IPS DF 6.9 (cell line): ENCODE measurements around the gene B3GNT5.

Experiments used
- DNase-seq: peaks from one replicate; pipeline ENCODE4 v3.0.0-alpha.2; 2013; ENCODE audit warnings: low read depth, low spot score
- H3K27ac ChIP-seq: one replicate; pipeline ENCODE4 v1.5.1; 2013; ENCODE audit warnings: low read length, control low read depth
- H3K27me3 ChIP-seq: 2 replicates; pipeline ENCODE4 v1.6.1; 2013; ENCODE audit warnings: mild to moderate bottlenecking, low read length; ENCODE audit not compliant: control insufficient read depth, insufficient read depth
- H3K36me3 ChIP-seq: 2 replicates; pipeline ENCODE4 v1.6.1; 2013; ENCODE audit warnings: low read length; ENCODE audit not compliant: control insufficient read depth, insufficient read depth
- H3K4me1 ChIP-seq: 2 replicates; pipeline ENCODE4 v1.6.1; 2013; ENCODE audit warnings: low read length; ENCODE audit not compliant: control insufficient read depth, insufficient read depth
- H3K4me3 ChIP-seq: 2 replicates; pipeline ENCODE4 v1.5.1; 2013; ENCODE audit warnings: mild to moderate bottlenecking, low read length
- H3K9me3 ChIP-seq: 2 replicates; pipeline ENCODE4 v1.6.1; 2013; ENCODE audit warnings: low read length, inconsistent platforms; ENCODE audit not compliant: control insufficient read depth, insufficient read depth
- WGBS: extraction: QIAGEN DNeasy Blood & Tissue Kit; methylation state at CpG from one replicate; pipeline ENCODE4 v1.1.7; 2013; ENCODE audit warnings: mixed read lengths, missing lambda C conversion rate; ENCODE audit not compliant: insufficient read length, insufficient coverage; 5-methylcytosine and 5-hydroxymethylcytosine counted together

The B3GNT5 gene

DNA sequence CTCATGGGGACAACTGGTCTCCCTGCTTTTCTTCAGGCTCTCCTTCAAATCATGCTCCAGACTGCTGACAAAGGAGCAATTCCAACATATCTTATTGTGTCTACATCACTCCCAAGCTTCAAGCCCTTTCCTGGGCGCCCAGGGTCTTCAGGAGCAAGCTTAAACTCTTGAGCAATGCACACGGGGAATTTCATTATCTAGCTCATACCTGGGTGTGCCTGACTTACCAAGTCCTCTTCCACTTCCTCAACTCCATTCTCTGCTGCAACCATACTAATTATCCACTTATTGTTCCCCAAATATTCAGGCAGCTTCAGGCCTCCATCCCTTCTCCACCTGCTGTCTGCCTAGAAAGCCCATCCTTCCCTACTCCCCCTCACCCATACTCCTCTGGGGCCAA is 50.6 kb downstream of the B3GNT5 start:
- DNase-seq = no peak
- WGBS = no CpG with 5 or more reads among the region's 2 CpGs
- H3K27ac ChIP-seq = no peak overlapping the region
- no peaks in the 10 kb centered on the region for H3K36me3 ChIP-seq
- no peaks in the 10 kb centered on the region for H3K27me3 ChIP-seq
- no peaks in the 10 kb centered on the region for H3K9me3 ChIP-seq
- no peak overlapping the region for H3K4me3 ChIP-seq
- no peaks in the 10 kb centered on the region for H3K4me1 ChIP-seq

DNA sequence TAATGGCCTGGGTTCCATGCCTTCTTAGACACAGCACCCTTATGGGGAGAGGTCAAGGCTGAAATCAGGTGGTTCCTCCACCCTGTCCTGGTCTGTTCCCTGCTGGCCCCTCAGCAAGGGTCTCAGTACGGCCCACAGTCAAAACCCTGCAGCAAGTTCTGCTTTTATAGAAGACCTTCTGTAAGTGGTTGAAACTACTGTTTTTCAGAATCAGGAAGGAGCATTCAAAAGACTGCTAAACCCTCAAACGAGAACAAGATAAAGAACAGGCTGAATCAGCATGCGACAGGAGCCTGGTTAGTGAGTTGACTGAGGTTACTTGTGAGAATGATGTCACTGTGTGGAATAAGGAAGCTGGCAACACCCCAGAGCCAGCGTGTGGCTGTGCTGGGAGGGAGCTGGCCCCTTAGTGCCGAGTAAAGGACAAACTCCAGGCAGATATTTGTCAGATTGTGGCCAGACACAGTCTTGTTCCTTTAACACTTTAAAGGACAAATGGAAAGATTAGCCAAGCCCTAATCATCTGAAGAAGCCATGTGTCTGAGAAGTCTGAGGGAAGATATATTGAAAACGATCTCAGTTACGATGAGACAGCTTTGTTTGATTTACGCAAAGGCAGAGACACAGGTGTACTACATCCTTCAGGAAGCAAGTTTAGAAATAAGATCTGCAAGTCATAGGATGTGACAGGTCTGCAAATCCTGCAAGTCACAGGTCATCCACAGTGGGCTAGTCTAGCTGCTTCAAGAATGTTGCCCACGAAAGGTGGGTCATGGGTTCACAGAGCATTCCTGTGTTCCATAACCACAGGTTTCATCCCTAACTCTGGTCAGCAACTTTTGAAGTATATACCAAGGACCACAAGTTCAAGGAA is 54.0 kb downstream of the B3GNT5 start:
- H3K9me3 ChIP-seq = no peaks in the 10 kb centered on the region
- H3K36me3 ChIP-seq = no peaks in the 10 kb centered on the region; the same call in 1 of the 2 replicates
- no peak for DNase-seq
- no peak overlapping the region for H3K4me3 ChIP-seq
- H3K27me3 ChIP-seq = no peaks in the 10 kb centered on the region
- WGBS = no CpG with 5 or more reads among the region's 9 CpGs
- H3K4me1 ChIP-seq = no peaks in the 10 kb centered on the region
- H3K27ac ChIP-seq = no peak overlapping the region

DNA sequence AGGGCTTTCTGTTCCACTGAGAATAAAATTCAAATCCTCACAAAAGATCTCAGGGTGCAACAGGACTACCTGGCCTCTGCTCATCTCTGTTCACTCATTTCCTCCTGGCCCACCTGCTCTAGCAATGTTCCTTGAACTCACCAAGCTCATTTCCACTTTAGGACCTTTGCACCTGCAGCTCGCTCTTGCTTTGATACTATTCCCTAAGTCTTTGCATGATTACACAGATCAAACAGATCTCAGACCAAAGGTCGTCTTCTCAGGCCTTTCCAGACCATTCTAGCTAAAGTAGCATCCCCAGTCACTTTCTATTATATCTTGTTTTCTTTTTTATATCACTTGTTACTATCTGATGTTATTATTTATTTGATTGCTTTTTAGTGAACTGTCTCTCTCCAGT is 54.7 kb downstream of the B3GNT5 start:
- no peaks in the 10 kb centered on the region; the same call in 1 of the 2 replicates for H3K36me3 ChIP-seq
- no peak overlapping the region for H3K27ac ChIP-seq
- no peaks in the 10 kb centered on the region for H3K9me3 ChIP-seq
- no peak overlapping the region for H3K4me3 ChIP-seq
- no peak for DNase-seq
- H3K4me1 ChIP-seq = no peaks in the 10 kb centered on the region
- H3K27me3 ChIP-seq = no peaks in the 10 kb centered on the region
- no CpG with 5 or more reads among the region's 2 CpGs for WGBS

DNA sequence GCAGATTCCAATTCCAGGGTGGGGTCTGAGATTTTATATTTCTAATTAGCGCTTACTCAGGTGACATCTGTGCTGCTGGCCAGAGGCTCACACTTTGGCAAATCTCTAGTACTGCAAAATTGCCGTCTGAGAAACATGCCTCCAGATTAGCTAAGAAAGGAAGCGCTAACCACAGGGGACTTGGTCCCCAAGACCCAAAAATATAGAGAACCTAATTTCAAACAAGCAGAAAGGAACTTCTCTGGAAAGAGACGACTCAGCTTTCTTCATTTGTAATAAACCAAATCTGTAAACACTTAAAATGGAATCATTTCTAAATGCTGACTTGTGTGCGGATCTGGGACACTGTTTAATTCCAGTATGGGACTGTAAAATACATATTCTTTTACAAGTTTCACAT is 55.7 kb downstream of the B3GNT5 start:
- no peaks in the 10 kb centered on the region; the same call in 1 of the 2 replicates for H3K36me3 ChIP-seq
- no CpG with 5 or more reads among the region's 5 CpGs for WGBS
- no peak overlapping the region for H3K27ac ChIP-seq
- H3K9me3 ChIP-seq = no peaks in the 10 kb centered on the region
- H3K27me3 ChIP-seq = no peaks in the 10 kb centered on the region
- 0 out of 2 replicates have a peak, but pooled peaks cover under 1% of the 10 kb centered on the region for H3K4me1 ChIP-seq
- no peak overlapping the region for H3K4me3 ChIP-seq
- no peak for DNase-seq

DNA sequence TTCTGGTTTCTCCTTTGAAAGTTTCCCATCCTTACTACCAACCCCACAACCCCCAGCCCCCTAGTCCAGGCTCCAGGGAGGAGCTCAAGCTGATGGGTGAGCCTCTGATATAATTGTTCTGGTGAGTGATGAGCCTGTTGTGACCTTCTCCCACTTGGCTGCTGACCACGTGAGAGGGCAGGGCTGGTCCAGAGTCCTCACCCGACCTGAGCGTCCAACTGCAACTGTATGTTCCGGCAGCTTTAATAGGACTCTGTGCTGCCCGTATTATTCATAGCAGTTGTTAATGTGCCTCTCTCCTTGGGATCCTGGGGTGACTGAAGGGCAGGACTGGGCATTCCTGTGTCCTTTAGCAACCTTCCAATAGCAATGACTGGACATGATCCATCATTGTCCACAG is 56.2 kb downstream of the B3GNT5 start:
- Histone ChIP-seq H3K36me3 (no peaks in the 10 kb centered on the region; the same call in 1 of the 2 replicates), H3K27ac (no peak overlapping the region), H3K4me1 (0 out of 2 replicates have a peak, but pooled peaks cover 1% of the 10 kb centered on the region), H3K9me3 (no peaks in the 10 kb centered on the region), H3K4me3 (no peak overlapping the region), H3K27me3 (no peaks in the 10 kb centered on the region)
- DNase-seq = no peak
- WGBS = no CpG with 5 or more reads among the region's 5 CpGs

DNA sequence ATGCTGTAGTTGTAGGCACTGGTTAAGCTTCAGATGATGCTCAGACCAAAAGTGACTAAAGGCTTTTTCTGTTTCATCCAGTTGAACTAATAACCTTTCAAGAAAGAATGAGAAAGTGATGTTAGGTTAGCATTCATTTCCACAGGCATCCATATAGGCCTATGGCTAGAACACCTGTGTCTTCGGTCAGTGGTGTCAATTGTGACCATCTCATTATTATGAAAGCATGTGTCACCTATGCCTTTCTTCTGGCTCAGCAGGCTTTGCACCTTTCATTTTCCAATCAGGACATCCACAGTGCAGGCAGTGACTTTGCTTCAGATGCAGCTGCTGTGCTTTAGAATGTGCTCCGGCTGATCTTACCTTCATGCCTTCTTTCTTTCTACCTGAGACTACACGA is 57.9 kb downstream of the B3GNT5 start:
- no CpG with 5 or more reads among the region's 3 CpGs for WGBS
- Histone ChIP-seq H3K36me3 (no peaks in the 10 kb centered on the region; the same call in 1 of the 2 replicates), H3K9me3 (no peaks in the 10 kb centered on the region), H3K4me3 (no peak overlapping the region), H3K4me1 (0 out of 2 replicates have a peak, but pooled peaks cover 1% of the 10 kb centered on the region), H3K27me3 (no peaks in the 10 kb centered on the region), H3K27ac (no peak overlapping the region)
- no peak for DNase-seq

DNA sequence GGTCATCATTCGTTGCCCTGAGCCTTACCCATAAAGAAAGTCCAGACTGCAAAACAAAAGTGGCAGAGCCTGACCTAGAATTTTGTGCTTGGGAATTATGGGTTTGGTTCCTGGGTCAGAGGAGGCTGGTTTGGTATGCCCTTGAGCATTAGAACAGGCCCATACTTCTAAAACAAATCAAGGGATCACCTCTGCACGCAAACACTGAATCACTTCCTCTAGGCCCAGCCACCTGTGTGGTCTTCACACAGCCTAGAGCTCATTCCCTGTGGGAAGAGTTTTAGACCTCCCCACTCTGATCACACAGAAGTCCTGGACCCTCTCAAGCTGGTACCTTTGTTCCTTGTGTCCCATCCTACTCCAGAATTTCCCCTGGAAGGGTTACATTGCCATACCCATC is 59.4 kb downstream of the B3GNT5 start:
- H3K27ac ChIP-seq = no peak overlapping the region
- WGBS = no CpG with 5 or more reads among the region's 2 CpGs
- 0 out of 2 replicates have a peak, but pooled peaks cover 1% of the 10 kb centered on the region for H3K4me1 ChIP-seq
- no peaks in the 10 kb centered on the region for H3K27me3 ChIP-seq
- H3K9me3 ChIP-seq = no peaks in the 10 kb centered on the region
- H3K4me3 ChIP-seq = no peak overlapping the region
- DNase-seq = no peak
- H3K36me3 ChIP-seq = no peaks in the 10 kb centered on the region; the same call in 1 of the 2 replicates

DNA sequence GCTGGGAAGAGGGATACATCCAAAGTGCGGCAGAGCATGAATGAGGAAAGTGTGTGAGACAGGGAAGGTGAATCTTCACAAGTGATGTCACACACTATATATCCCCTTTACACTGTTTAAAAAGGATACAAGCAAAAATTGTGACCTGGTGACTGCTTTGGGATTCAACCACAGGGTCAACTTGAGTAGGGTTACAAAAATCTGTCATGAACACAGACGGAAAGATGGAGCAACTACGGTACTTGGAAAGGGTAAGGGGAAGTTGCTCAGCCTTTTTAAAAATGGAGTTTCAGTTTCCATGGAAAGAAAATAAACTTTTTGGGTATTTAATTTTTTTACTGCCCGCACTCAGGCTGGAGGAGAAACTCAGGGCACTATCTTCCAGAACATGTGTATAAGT is 60.3 kb downstream of the B3GNT5 start:
- no peak for DNase-seq
- Histone ChIP-seq H3K36me3 (no peaks in the 10 kb centered on the region; the same call in 1 of the 2 replicates), H3K27ac (no peak overlapping the region), H3K27me3 (no peaks in the 10 kb centered on the region), H3K9me3 (no peaks in the 10 kb centered on the region), H3K4me3 (no peak overlapping the region), H3K4me1 (0 out of 2 replicates have a peak, but pooled peaks cover 1% of the 10 kb centered on the region)
- WGBS = no CpG with 5 or more reads among the region's 4 CpGs

DNA sequence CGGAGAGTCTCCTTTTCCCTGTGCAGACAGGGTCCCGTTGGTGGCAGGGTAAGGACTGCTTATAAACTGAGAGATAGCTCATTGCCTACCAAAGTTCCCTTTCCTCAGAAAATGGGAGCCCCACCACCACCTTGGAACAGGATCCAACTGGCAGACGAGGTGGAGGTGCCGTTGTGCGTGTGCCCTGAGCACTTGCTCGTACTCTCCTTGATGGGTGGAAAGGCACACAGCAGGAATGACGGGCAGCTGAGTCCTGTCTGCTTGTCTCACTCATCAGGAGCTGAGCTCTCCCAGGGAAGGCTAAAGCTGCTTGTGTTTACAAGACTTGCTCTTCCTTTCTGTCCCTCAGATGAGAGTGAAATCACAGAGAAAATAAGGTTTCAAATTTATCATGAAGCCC is 60.7 kb downstream of the B3GNT5 start:
- H3K27me3 ChIP-seq = no peaks in the 10 kb centered on the region
- no peak for DNase-seq
- H3K9me3 ChIP-seq = no peaks in the 10 kb centered on the region
- no CpG with 5 or more reads among the region's 7 CpGs for WGBS
- no peak overlapping the region for H3K4me3 ChIP-seq
- no peaks in the 10 kb centered on the region; the same call in 1 of the 2 replicates for H3K36me3 ChIP-seq
- no peak overlapping the region for H3K27ac ChIP-seq
- 0 out of 2 replicates have a peak, but pooled peaks cover 1% of the 10 kb centered on the region for H3K4me1 ChIP-seq

DNA sequence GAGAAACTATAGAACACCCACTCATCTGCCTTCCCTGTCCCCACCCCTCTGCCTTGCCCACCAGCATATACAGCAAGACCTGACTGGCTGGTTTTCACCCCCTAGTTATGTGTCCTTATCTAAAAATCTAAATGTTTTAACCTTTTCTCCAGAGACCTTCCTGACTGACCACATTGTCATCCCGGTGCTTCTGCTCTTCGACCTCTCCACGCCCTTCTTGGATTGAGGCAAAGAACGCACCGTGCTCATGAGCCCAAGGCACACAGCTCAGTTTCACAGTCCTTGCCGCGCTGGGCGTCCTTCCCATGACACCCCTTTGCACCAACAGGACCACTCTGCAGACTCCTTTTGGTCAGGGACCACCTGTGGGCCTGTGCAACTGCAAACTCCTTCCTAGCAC is 62.7 kb downstream of the B3GNT5 start:
- Histone ChIP-seq H3K4me1 (0 out of 2 replicates have a peak, but pooled peaks cover 1% of the 10 kb centered on the region), H3K36me3 (no peaks in the 10 kb centered on the region), H3K4me3 (no peak overlapping the region), H3K9me3 (no peaks in the 10 kb centered on the region), H3K27me3 (no peaks in the 10 kb centered on the region), H3K27ac (no peak overlapping the region)
- DNase-seq = no peak
- WGBS = no CpG with 5 or more reads among the region's 8 CpGs
